Mammary epithelial cell (primary cell): Measurements from ENCODE around the gene NAB2.

Source experiments
- CTCF ChIP-seq, 2 donors: IDR thresholded peaks in 1 of 2; conservative IDR thresholded peaks in 1 of 2; 2 replicates each; pipeline ENCODE4 v1.5.1; 2011 to 2012; ENCODE audit warnings: inconsistent platforms in 2 of 2, low read length in 2 of 2, mild to moderate bottlenecking in 2 of 2, control low read depth in 1 of 2, low read depth in 1 of 2; ENCODE audit not compliant: insufficient read depth in 1 of 2; ENCODE audit errors: extremely low read depth in 1 of 2
- EZH2 ChIP-seq: IDR thresholded peaks from 2 replicates; pipeline ENCODE4 v1.6.1; 2012; ENCODE audit warnings: low read length, inconsistent platforms, borderline replicate concordance

- TF ChIP-seq CTCF (conservative IDR thresholded peaks at IDR 0.05 in 1 of 2, IDR thresholded peaks at IDR 0.05 in 1 of 2; ENCODE audit: extremely low read depth in 1 of 2, insufficient read depth in 1 of 2, low read depth in 1 of 2, low read length in 2 of 2): no peak
- TF ChIP-seq EZH2: no peak
Measured at GRCh38 chr12:57080855-57081254, 8.1 kb upstream of the NAB2 start.
